Fibroblast of pulmonary artery (primary cell): ENCODE data around the gene CANT1.

Source experiments
- DNase-seq: peaks from one replicate; pipeline ENCODE4 v3.0.0-alpha.2; 2010; ENCODE audit warnings: low read depth
- H3K4me3 ChIP-seq: replicated peaks from 2 replicates; pipeline ENCODE4 v1.5.1; 2011; ENCODE audit warnings: low read depth, mild to moderate bottlenecking, control low read depth, low read length, moderate library complexity
- CTCF ChIP-seq: IDR thresholded peaks from 2 replicates; pipeline ENCODE4 v1.5.1; 2011; ENCODE audit warnings: mild to moderate bottlenecking, control low read depth, low read length, inconsistent platforms; ENCODE audit errors: missing control alignments

Gene CANT1

GRCh38 chr17:79006046-79006445 lies 3.5 kb downstream of the CANT1 start:
- H3K4me3 ChIP-seq = no peak overlapping the region
- no peak for TF ChIP-seq CTCF
- no peak for DNase-seq

- DNase-seq = no peak
- no peak overlapping the region for H3K4me3 ChIP-seq
- TF ChIP-seq CTCF = no peak
Measured at GRCh38 chr17:79005063-79005861, 4.3 kb downstream of the CANT1 start.

- no peak overlapping the region for H3K4me3 ChIP-seq
- no peak for TF ChIP-seq CTCF
Measured at GRCh38 chr17:79003661-79004411, 5.7 kb downstream of the CANT1 start.

GRCh38 chr17:79002796-79003593 lies 6.6 kb downstream of the CANT1 start:
- DNase-seq = no peak
- no peak for TF ChIP-seq CTCF
- H3K4me3 ChIP-seq = no peak overlapping the region

More at GRCh38 chr17:79003661-79004411, 5.7 kb downstream of the CANT1 start:
- DNase-seq = no peak

GRCh38 chr17:79002291-79002690 lies 7.3 kb downstream of the CANT1 start:
- no peak for TF ChIP-seq CTCF
- no peak for DNase-seq
- H3K4me3 ChIP-seq = no peak overlapping the region

- no peak for TF ChIP-seq CTCF
- no peak for DNase-seq
- no peak overlapping the region for H3K4me3 ChIP-seq
Measured at GRCh38 chr17:79001190-79002020, 8.2 kb downstream of the CANT1 start.
